Esophagus squamous epithelium (tissue), 5 donors: ENCODE measurements around the gene NOD1. TPM values are rescaled to one million over a fixed set of nuclear protein-coding genes. Genes with fewer than 3 reads are reported as not detected.

ENCODE experiments used
- DNase-seq: peaks from one replicate; lab custom pipeline; 2025; lab: John Stamatoyannopoulos, UW
- H3K27ac ChIP-seq, 4 donors: fragments of 200-600 bp; sonication (generic); one replicate each; pipeline ENCODE4 v1.5.1; 2016 to 2019; ENCODE audit warnings: mild to moderate bottlenecking in 1 of 4
- H3K27me3 ChIP-seq, 4 donors: fragments of 200-600 bp; sonication (generic); 1 replicate in 3 of 4; 2 replicates in 1 of 4; pipeline versions ENCODE4 v1.5.1 to v1.6.0; 2017 to 2021; ENCODE audit warnings: antibody characterized with exemption in 1 of 4
- H3K36me3 ChIP-seq, 3 donors: fragments of 200-600 bp; sonication (generic); one replicate each; pipeline ENCODE4 v1.5.1; 2016 to 2019
- H3K4me1 ChIP-seq, 3 donors: fragments of 200-600 bp; sonication (generic); one replicate each; pipeline ENCODE4 v1.5.1; 2017 to 2019
- H3K4me3 ChIP-seq, 4 donors: fragments of 200-600 bp; sonication (generic); 1 replicate in 3 of 4; 2 replicates in 1 of 4; pipeline ENCODE4 v1.5.1; 2016 to 2019; ENCODE audit warnings: mild to moderate bottlenecking in 2 of 4, moderate library complexity in 1 of 4
- H3K9me3 ChIP-seq, 3 donors: fragments of 200-600 bp; sonication (generic); one replicate each; pipeline ENCODE4 v1.5.1; 2016 to 2019
- POLR2A ChIP-seq, 4 donors: fragments of 450-650 bp; IDR thresholded peaks; one replicate each; pipeline ENCODE4 v1.6.1; 2017; ENCODE audit warnings: antibody characterized with exemption in 4 of 4, mild to moderate bottlenecking in 4 of 4, moderate library complexity in 3 of 4
- WGBS, 2 donors: methylation state at CpG; one replicate each; pipeline ENCODE4 v1.1.5; 2018; 5-methylcytosine and 5-hydroxymethylcytosine counted together
- intact Hi-C: fragments of 100-400 bp; cut with DNase I; formaldehyde crosslinking; loops from one replicate; pipeline ENCODE4 v1.15.0; 2022
- total RNA-seq, 4 donors: library from RNA; depleted of rRNA; stranded (reverse); fragments of >200 nt; gene quantifications; one replicate each; pipeline ENCODE4 v1.1.0, GENCODE V29; 2016
- TF ChIP-seq, protein P1 (sequence below), 6 experiments: fragments of 450-650 bp in 4 of 6; fragments of 200-600 bp in 2 of 6; sonication (generic) in 2 of 6; IDR thresholded peaks; one replicate each; pipeline ENCODE4 v1.5.1; 2016 to 2019; ENCODE audit warnings: antibody characterized with exemption in 6 of 6, mild to moderate bottlenecking in 4 of 6, moderate library complexity in 4 of 6
- donor health status: DM: yes; HTN: yes; CAD: no.

NOD1 gene
- total RNA-seq, 4 donors from 2014 or later, result 4.2 to 13.0 (median 6.2) TPM

DNA sequence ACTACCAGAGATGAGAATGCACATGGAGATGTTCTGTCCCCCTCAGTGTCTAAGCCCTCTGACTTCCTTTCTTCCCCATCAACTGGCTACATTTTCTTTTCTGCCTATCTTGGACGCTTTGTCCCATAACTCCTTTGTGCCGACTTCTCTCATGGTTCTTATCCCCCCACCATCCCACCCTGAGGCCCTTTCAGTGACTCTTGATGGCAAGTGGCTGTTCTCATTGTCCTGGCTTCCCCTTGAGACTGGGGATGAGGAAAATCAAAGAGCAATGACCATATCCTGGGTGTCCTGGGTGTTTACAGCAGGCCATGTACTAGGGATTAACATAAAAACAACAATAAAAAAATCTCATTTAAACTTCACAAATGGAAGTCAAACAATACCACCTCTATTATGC, 44.9 kb upstream of the NOD1 start:
- Histone ChIP-seq H3K27ac (no peak overlapping the region), H3K27me3 (no peaks in the 10 kb centered on the region), H3K9me3 (no peaks in the 10 kb centered on the region), H3K4me3 (no peak overlapping the region), H3K36me3 (no peaks in the 10 kb centered on the region), H3K4me1 (peaks cover 6 to 34% (median 13%) of the 10 kb centered on the region in 3 donors)
- intact Hi-C loops, result no loop called here
- DNase-seq, result no peak
- TF ChIP-seq, protein P1, sequence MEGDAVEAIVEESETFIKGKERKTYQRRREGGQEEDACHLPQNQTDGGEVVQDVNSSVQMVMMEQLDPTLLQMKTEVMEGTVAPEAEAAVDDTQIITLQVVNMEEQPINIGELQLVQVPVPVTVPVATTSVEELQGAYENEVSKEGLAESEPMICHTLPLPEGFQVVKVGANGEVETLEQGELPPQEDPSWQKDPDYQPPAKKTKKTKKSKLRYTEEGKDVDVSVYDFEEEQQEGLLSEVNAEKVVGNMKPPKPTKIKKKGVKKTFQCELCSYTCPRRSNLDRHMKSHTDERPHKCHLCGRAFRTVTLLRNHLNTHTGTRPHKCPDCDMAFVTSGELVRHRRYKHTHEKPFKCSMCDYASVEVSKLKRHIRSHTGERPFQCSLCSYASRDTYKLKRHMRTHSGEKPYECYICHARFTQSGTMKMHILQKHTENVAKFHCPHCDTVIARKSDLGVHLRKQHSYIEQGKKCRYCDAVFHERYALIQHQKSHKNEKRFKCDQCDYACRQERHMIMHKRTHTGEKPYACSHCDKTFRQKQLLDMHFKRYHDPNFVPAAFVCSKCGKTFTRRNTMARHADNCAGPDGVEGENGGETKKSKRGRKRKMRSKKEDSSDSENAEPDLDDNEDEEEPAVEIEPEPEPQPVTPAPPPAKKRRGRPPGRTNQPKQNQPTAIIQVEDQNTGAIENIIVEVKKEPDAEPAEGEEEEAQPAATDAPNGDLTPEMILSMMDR (IDR thresholded peaks at IDR 0.05), result no peak
- TF ChIP-seq POLR2A (IDR thresholded peaks at IDR 0.05), result no peak
- 71 to 92% methylated on average over 1 to 2 of the region's 2 CpGs for WGBS, 2 donors

DNA sequence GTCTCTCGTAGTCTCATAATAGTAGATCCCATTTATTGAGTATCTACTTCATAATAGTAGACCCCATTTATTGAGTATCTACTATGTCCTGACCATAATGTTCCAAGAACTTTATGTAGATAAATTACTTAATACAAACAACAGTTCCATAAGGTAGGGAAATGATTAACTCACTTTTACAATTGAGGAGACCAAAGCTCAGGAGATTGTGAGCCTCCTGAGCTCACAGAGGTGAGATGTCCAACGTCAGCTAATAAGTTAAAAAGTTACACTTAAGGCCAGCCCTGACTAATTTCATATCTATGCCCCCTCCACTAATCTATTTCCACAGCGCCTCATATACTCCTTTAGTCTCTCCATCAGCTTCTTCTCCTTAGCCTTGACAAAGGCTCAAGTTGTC, 43.6 kb upstream of the NOD1 start:
- WGBS, 2 donors, result 93 to 98% methylated on average over 3 of the region's 3 CpGs
- TF ChIP-seq, protein P1 (IDR thresholded peaks at IDR 0.05), result no peak
- no peak for TF ChIP-seq POLR2A (IDR thresholded peaks at IDR 0.05)
- intact Hi-C loops, result no loop called here
- H3K27me3 ChIP-seq, result no peaks in the 10 kb centered on the region
- no peak for DNase-seq
- no peaks in the 10 kb centered on the region for H3K36me3 ChIP-seq
- peak overlapping the region in 2 of 4 donors; percentile 16 to 83 for H3K27ac ChIP-seq
- H3K4me1 ChIP-seq, result peaks cover 6 to 39% (median 13%) of the 10 kb centered on the region in 3 donors
- H3K9me3 ChIP-seq, result no peaks in the 10 kb centered on the region
- H3K4me3 ChIP-seq, result no peak overlapping the region

DNA sequence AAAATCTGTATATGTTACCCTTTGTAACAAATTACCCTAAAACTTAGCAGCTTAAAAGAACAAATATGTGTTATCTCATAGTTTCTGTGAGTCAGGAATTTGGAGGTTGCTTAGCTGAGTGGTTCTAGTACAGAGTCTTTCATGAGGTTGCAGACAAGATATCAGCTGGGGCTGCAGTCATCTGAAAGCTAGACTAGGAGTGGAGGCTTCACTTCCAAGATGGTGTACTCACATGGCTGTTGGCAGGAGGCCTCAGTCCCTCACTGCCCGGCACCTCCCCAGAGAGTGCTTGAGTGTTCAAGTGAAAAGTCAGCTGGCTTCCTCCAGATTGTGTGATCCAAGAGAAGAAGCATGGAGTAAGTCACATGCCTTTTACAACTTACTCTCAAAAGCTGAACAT, 42.9 kb upstream of the NOD1 start:
- Histone ChIP-seq H3K9me3 (no peaks in the 10 kb centered on the region), H3K4me1 (peaks cover 6 to 45% (median 13%) of the 10 kb centered on the region in 3 donors), H3K27ac (peak overlapping the region; percentile 16 to 83 (median 72)), H3K4me3 (no peak overlapping the region), H3K36me3 (no peaks in the 10 kb centered on the region), H3K27me3 (no peaks in the 10 kb centered on the region)
- WGBS, 2 donors, result 33 to 57% methylated on average over 1 of the region's 1 CpG
- TF ChIP-seq POLR2A (IDR thresholded peaks at IDR 0.05), result no peak
- TF ChIP-seq, protein P1 (IDR thresholded peaks at IDR 0.05), result no peak
- DNase-seq, result no peak
- intact Hi-C loops, result no loop called here

DNA sequence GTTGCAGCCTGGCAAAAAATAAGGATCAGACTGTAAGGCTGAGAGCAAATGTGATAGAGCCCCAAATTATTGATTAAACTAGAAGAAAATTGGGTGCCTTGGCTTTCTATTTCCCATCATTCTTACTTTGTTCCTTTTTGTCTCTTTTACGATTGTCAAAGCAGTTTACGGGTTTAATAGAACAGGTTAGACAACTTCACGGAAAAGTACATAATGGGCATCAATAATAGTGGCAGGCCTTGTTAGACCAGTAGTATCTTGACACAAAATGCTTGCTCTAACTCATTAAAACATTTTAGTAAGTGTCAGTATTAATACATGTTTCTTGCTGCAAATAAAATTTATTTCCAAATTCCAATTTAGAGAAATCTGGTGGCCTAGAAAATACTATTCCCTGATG, 40.5 kb upstream of the NOD1 start:
- Histone ChIP-seq H3K4me1 (peaks cover 6 to 52% (median 13%) of the 10 kb centered on the region in 3 donors), H3K4me3 (no peak overlapping the region), H3K9me3 (no peaks in the 10 kb centered on the region), H3K27me3 (no peaks in the 10 kb centered on the region), H3K36me3 (no peaks in the 10 kb centered on the region), H3K27ac (peak overlapping the region in 3 of 4 donors; percentile 63 to 83 (median 80))
- WGBS, 2 donors, result 37 to 55% methylated on average over 3 of the region's 3 CpGs
- no peak for DNase-seq
- TF ChIP-seq, protein P1 (IDR thresholded peaks at IDR 0.05), result no peak
- TF ChIP-seq POLR2A (IDR thresholded peaks at IDR 0.05), result no peak
- intact Hi-C loops, result loop anchor here (5.0 kb wide), 1 partner anchor 38 kb away; no protein-coding TSS in a partner anchor

DNA sequence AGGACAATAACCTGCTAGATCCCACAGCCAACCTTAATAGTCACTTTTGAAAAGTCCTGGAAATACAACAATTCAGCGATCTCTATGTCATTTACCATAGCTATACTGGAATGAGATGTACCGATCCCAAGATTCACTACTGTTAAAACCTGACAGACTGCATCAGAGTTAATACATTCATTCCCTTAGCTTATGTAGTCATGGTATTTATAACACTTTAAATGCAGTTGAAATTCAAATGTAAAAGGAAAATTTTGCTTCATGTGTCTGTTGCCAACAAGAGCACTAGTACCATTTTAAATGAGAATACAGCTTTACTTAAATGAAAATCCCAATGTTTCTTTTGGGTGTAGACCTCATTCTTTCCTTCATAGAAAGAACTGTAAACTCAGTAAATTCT, 37.2 kb upstream of the NOD1 start:
- Histone ChIP-seq H3K27me3 (no peaks in the 10 kb centered on the region), H3K27ac (peak overlapping the region in 1 of 4 donors; percentile 38), H3K36me3 (no peaks in the 10 kb centered on the region), H3K4me3 (no peak overlapping the region), H3K9me3 (no peaks in the 10 kb centered on the region), H3K4me1 (peaks cover 0 to 41% (median 9%) of the 10 kb centered on the region in 3 donors)
- TF ChIP-seq POLR2A (IDR thresholded peaks at IDR 0.05), result no peak
- TF ChIP-seq, protein P1 (IDR thresholded peaks at IDR 0.05), result no peak
- DNase-seq, result no peak
- intact Hi-C loops, result loop anchor here (5.0 kb wide), 1 partner anchor 42 kb away; no protein-coding TSS in a partner anchor
- WGBS, 2 donors, result 81 to 95% methylated on average over 2 of the region's 2 CpGs
